ENCODE data around the gene CMBL.
A peak's percentile ranks its signal among the peaks of the same experiment; 100 is the strongest.
"Not testable (repeated sequence)": the region's sequence is repeated elsewhere in the genome, so short reads cannot be mapped to it uniquely, and the experiment has no call there.

CMBL gene

GRCh38 chr5:10250806-10251276 lies 56.9 kb downstream of the CMBL start:
- peak overlapping the region; percentile 87 to 99 (median 96) for H3K4me3 ChIP-seq (ENCODE audit: control insufficient read depth in 1 of 7, extremely low read depth in 1 of 7, insufficient read depth in 4 of 7, low read depth in 2 of 7, low read length in 6 of 7)
- under 1% methylated on average over 19 of the region's 21 CpGs for WGBS (ENCODE audit: insufficient coverage)
- CTCF ChIA-PET = interaction anchor here (1.1 to 1.8 kb wide), 2 partner anchors 10 to 12 kb away, joined by 3 to 10 read pairs; no protein-coding TSS in a partner anchor
- H3K27ac ChIP-seq (ENCODE audit: insufficient read depth in 1 of 2, low read depth in 1 of 2, low read length in 2 of 2, poor library complexity in 1 of 2, severe bottlenecking in 2 of 2) = peak overlapping the region; percentile 100
- DNase-seq = peak; percentile 7 to 57 (median 45)
- POLR2A ChIA-PET = interaction anchor here (0.6 to 1.3 kb wide), 2 partner anchors 8 to 40 kb away, joined by 3 to 4 read pairs; no protein-coding TSS in a partner anchor
- no peaks in the 10 kb centered on the region for H3K27me3 ChIP-seq (replicated peaks in 2 of 5; ENCODE audit: control insufficient read depth in 4 of 5, insufficient read depth in 5 of 5, low read length in 4 of 5)
- H3K36me3 ChIP-seq (ENCODE audit: control insufficient read depth in 4 of 4, insufficient read depth in 4 of 4, low read length in 3 of 4) = peaks cover 7 to 39% (median 16%) of the 10 kb centered on the region in 4 experiments
- peaks cover 14 to 31% (median 22%) of the 10 kb centered on the region in 4 experiments for H3K4me1 ChIP-seq (ENCODE audit: control extremely low read depth in 1 of 4, control insufficient read depth in 4 of 4, insufficient read depth in 4 of 4, low read length in 3 of 4)
- H3K9me3 ChIP-seq (ENCODE audit: control extremely low read depth in 1 of 5, control insufficient read depth in 4 of 5, insufficient read depth in 2 of 5, low read depth in 1 of 5, low read length in 4 of 5) = no peaks in the 10 kb centered on the region

- H3K27me3 ChIP-seq (replicated peaks in 2 of 5; ENCODE audit: control insufficient read depth in 4 of 5, insufficient read depth in 5 of 5, low read length in 4 of 5) = no peaks in the 10 kb centered on the region
- CTCF ChIA-PET = interaction anchor here (0.8 to 1.8 kb wide), 2 partner anchors 11 to 34 kb away, joined by 3 to 10 read pairs; no protein-coding TSS in a partner anchor
- WGBS (ENCODE audit: insufficient coverage) = under 1% methylated on average over 52 of the region's 67 CpGs
- peaks cover 14 to 31% (median 22%) of the 10 kb centered on the region in 4 experiments for H3K4me1 ChIP-seq (ENCODE audit: control extremely low read depth in 1 of 4, control insufficient read depth in 4 of 4, insufficient read depth in 4 of 4, low read length in 3 of 4)
- no peaks in the 10 kb centered on the region for H3K9me3 ChIP-seq (ENCODE audit: control extremely low read depth in 1 of 5, control insufficient read depth in 4 of 5, insufficient read depth in 2 of 5, low read depth in 1 of 5, low read length in 4 of 5)
- peak within 1 kb of the TSS; percentile 87 to 99 (median 96) for H3K4me3 ChIP-seq (ENCODE audit: control insufficient read depth in 1 of 7, extremely low read depth in 1 of 7, insufficient read depth in 4 of 7, low read depth in 2 of 7, low read length in 6 of 7)
- DNase-seq = peak; percentile 99
- H3K36me3 ChIP-seq (ENCODE audit: control insufficient read depth in 4 of 4, insufficient read depth in 4 of 4, low read length in 3 of 4) = peaks cover 7 to 33% (median 13%) of the 10 kb centered on the region in 4 experiments
- peak within 1 kb of the TSS; percentile 100 for H3K27ac ChIP-seq (ENCODE audit: insufficient read depth in 1 of 2, low read depth in 1 of 2, low read length in 2 of 2, poor library complexity in 1 of 2, severe bottlenecking in 2 of 2)
- POLR2A ChIA-PET = interaction anchor here (1.3 kb wide), 1 partner anchor 9 kb away, joined by 4 read pairs; no protein-coding TSS in a partner anchor
These were observed 57.5 kb downstream of the CMBL start, which contains the start of gene CCT5 for GRCh38 chr5:10249948-10250805. Gene CCT5 (plus strand): TSS chr5:10250280. CDS start chr5:10250341, 61 bp downstream.

- no peaks in the 10 kb centered on the region for H3K9me3 ChIP-seq (ENCODE audit: control extremely low read depth in 1 of 5, control insufficient read depth in 4 of 5, insufficient read depth in 2 of 5, low read depth in 1 of 5, low read length in 4 of 5)
These were observed 59.1 kb downstream of the CMBL start for GRCh38 chr5:10248378-10249260.

GRCh38 chr5:10247217-10247616 lies 60.5 kb downstream of the CMBL start:
- H3K27ac ChIP-seq (ENCODE audit: insufficient read depth in 1 of 2, low read depth in 1 of 2, low read length in 2 of 2, poor library complexity in 1 of 2, severe bottlenecking in 2 of 2); CTCF ChIA-PET; H3K27me3 ChIP-seq (replicated peaks in 2 of 5; ENCODE audit: control insufficient read depth in 4 of 5, insufficient read depth in 5 of 5, low read length in 4 of 5); POLR2A ChIA-PET; H3K9me3 ChIP-seq (ENCODE audit: control extremely low read depth in 1 of 5, control insufficient read depth in 4 of 5, insufficient read depth in 2 of 5, low read depth in 1 of 5, low read length in 4 of 5); H3K36me3 ChIP-seq (ENCODE audit: control insufficient read depth in 4 of 4, insufficient read depth in 4 of 4, low read length in 3 of 4); DNase-seq; H3K4me3 ChIP-seq (ENCODE audit: control insufficient read depth in 1 of 7, extremely low read depth in 1 of 7, insufficient read depth in 4 of 7, low read depth in 2 of 7, low read length in 6 of 7): not testable (repeated sequence)
- H3K4me1 ChIP-seq (ENCODE audit: control extremely low read depth in 1 of 4, control insufficient read depth in 4 of 4, insufficient read depth in 4 of 4, low read length in 3 of 4) = peaks cover 14 to 25% (median 21%) of the 10 kb centered on the region in 4 experiments
- 92% methylated on average over 3 of the region's 4 CpGs for WGBS (ENCODE audit: insufficient coverage)

More at GRCh38 chr5:10248378-10249260, 59.1 kb downstream of the CMBL start:
- Histone ChIP-seq H3K27ac (ENCODE audit: insufficient read depth in 1 of 2, low read depth in 1 of 2, low read length in 2 of 2, poor library complexity in 1 of 2, severe bottlenecking in 2 of 2) (peak overlapping the region; percentile 100), H3K4me1 (ENCODE audit: control extremely low read depth in 1 of 4, control insufficient read depth in 4 of 4, insufficient read depth in 4 of 4, low read length in 3 of 4) (peaks cover 14 to 31% (median 22%) of the 10 kb centered on the region in 4 experiments), H3K4me3 (ENCODE audit: control insufficient read depth in 1 of 7, extremely low read depth in 1 of 7, insufficient read depth in 4 of 7, low read depth in 2 of 7, low read length in 6 of 7) (peak overlapping the region; percentile 87 to 99 (median 96)), H3K27me3 (replicated peaks in 2 of 5; ENCODE audit: control insufficient read depth in 4 of 5, insufficient read depth in 5 of 5, low read length in 4 of 5) (no peaks in the 10 kb centered on the region), H3K36me3 (ENCODE audit: control insufficient read depth in 4 of 4, insufficient read depth in 4 of 4, low read length in 3 of 4) (peaks cover 0 to 17% (median 2%) of the 10 kb centered on the region in 4 experiments)
- WGBS (ENCODE audit: insufficient coverage) = 69% methylated on average over 26 of the region's 29 CpGs
- CTCF ChIA-PET = no interaction called here
- POLR2A ChIA-PET = interaction anchor here (0.6 kb wide), 1 partner anchor 395 kb away, joined by 3 read pairs; no protein-coding TSS in a partner anchor
- DNase-seq = peak in 1 of 3 donors; percentile 7

- no peak overlapping the region for H3K27ac ChIP-seq (ENCODE audit: insufficient read depth in 1 of 2, low read depth in 1 of 2, low read length in 2 of 2, poor library complexity in 1 of 2, severe bottlenecking in 2 of 2)
- no peak for DNase-seq
- WGBS (ENCODE audit: insufficient coverage) = 100% methylated on average over 3 of the region's 3 CpGs
- POLR2A ChIA-PET = no interaction called here
- H3K27me3 ChIP-seq (replicated peaks in 2 of 5; ENCODE audit: control insufficient read depth in 4 of 5, insufficient read depth in 5 of 5, low read length in 4 of 5) = no peaks in the 10 kb centered on the region
- CTCF ChIA-PET = no interaction called here
- no peaks in the 10 kb centered on the region for H3K9me3 ChIP-seq (ENCODE audit: control extremely low read depth in 1 of 5, control insufficient read depth in 4 of 5, insufficient read depth in 2 of 5, low read depth in 1 of 5, low read length in 4 of 5)
- H3K4me3 ChIP-seq (ENCODE audit: control insufficient read depth in 1 of 7, extremely low read depth in 1 of 7, insufficient read depth in 4 of 7, low read depth in 2 of 7, low read length in 6 of 7) = no peak overlapping the region
- H3K4me1 ChIP-seq (ENCODE audit: control extremely low read depth in 1 of 4, control insufficient read depth in 4 of 4, insufficient read depth in 4 of 4, low read length in 3 of 4) = peaks cover 10 to 21% (median 16%) of the 10 kb centered on the region in 4 experiments
- peaks cover 0 to 5% (median 0%) of the 10 kb centered on the region in 4 experiments for H3K36me3 ChIP-seq (ENCODE audit: control insufficient read depth in 4 of 4, insufficient read depth in 4 of 4, low read length in 3 of 4)
These were observed 60.9 kb downstream of the CMBL start for GRCh38 chr5:10246761-10247160.

- Histone ChIP-seq H3K4me3 (ENCODE audit: control insufficient read depth in 1 of 7, extremely low read depth in 1 of 7, insufficient read depth in 4 of 7, low read depth in 2 of 7, low read length in 6 of 7) (no peak overlapping the region), H3K27ac (ENCODE audit: insufficient read depth in 1 of 2, low read depth in 1 of 2, low read length in 2 of 2, poor library complexity in 1 of 2, severe bottlenecking in 2 of 2) (no peak overlapping the region), H3K4me1 (ENCODE audit: control extremely low read depth in 1 of 4, control insufficient read depth in 4 of 4, insufficient read depth in 4 of 4, low read length in 3 of 4) (peaks cover 0 to 12% (median 8%) of the 10 kb centered on the region in 4 experiments), H3K9me3 (ENCODE audit: control extremely low read depth in 1 of 5, control insufficient read depth in 4 of 5, insufficient read depth in 2 of 5, low read depth in 1 of 5, low read length in 4 of 5) (no peaks in the 10 kb centered on the region), H3K27me3 (replicated peaks in 2 of 5; ENCODE audit: control insufficient read depth in 4 of 5, insufficient read depth in 5 of 5, low read length in 4 of 5) (no peaks in the 10 kb centered on the region), H3K36me3 (ENCODE audit: control insufficient read depth in 4 of 4, insufficient read depth in 4 of 4, low read length in 3 of 4) (no peaks in the 10 kb centered on the region)
- POLR2A ChIA-PET = no interaction called here
- 100% methylated on average over 5 of the region's 10 CpGs for WGBS (ENCODE audit: insufficient coverage)
- DNase-seq = no peak
- CTCF ChIA-PET = no interaction called here
These were observed 63.3 kb downstream of the CMBL start for GRCh38 chr5:10244342-10244944.

All from common myeloid progenitor, CD34-positive (primary cell).